ENCODE data around the gene MAN1B1.

- TF ChIP-seq CTCF (IDR thresholded peaks at IDR 0.05) (no peak), EP300 (IDR thresholded peaks at IDR 0.05) (no peak), POLR2A (IDR thresholded peaks at IDR 0.05) (no peak)
Observed at GRCh38 chr9:137069508-137070091, 17.2 kb upstream of the MAN1B1 start.

Measured in sigmoid colon (tissue), 4 donors.